Renal pelvis (tissue), 12 donors: ENCODE results near the gene ALDOA. TPM values are rescaled to one million over a fixed set of nuclear protein-coding genes. Genes with fewer than 3 reads are reported as not detected.
A peak's percentile ranks its signal among the peaks of the same experiment; 100 is the strongest.
"Not testable (repeated sequence)": the region's sequence is repeated elsewhere in the genome, so short reads cannot be mapped to it uniquely, and the experiment has no call there.

Source experiments
- DNase-seq: peaks from one replicate; pipeline ENCODE4 v3.0.0-alpha.2; 2013
- long read RNA-seq, 16 experiments: transcript quantifications; one replicate each; lab custom pipeline, GENCODE V29; 2026
- polyA plus RNA-seq, 3 donors: library from polyadenylated mRNA; unstranded; fragments of 120-200 nt; gene quantifications; one replicate each; pipeline ENCODE4 v1.2.1, GENCODE V29; 2013; ENCODE audit not compliant: insufficient read length in 3 of 3

ALDOA gene
- 100 to 1,000 TPM; 525 to 600 (median 593) TPM for polyA plus RNA-seq
- long read RNA-seq, donor 1, transcript ALDOA-217 (2 exons, 554 nt), result minor isoform, 5 of 230 reads
- long read RNA-seq, donor 1, transcript ALDOA-209 (9 exons, 1,579 nt), result major isoform, 172 of 230 reads
- long read RNA-seq, donor 1, transcript ALDOA-206 (9 exons, 1,550 nt), result minor isoform, 14 of 230 reads
- long read RNA-seq, donor 1, partial matches to known transcripts, result 32 of 230 reads
- long read RNA-seq, donor 1, other reads (novel, unspliced or antisense), result 0 of 230 reads
- long read RNA-seq, donor 2, transcript ALDOA-217 (2 exons, 554 nt), result minor isoform, 7 of 298 reads
- long read RNA-seq, donor 2, transcript ALDOA-209 (9 exons, 1,579 nt), result major isoform, 241 of 298 reads
- long read RNA-seq, donor 2, transcript ALDOA-206 (9 exons, 1,550 nt), result minor isoform, 21 of 298 reads
- long read RNA-seq, donor 2, transcript ALDOA-219 (8 exons, 1,499 nt), result minor isoform, 5 of 298 reads
- long read RNA-seq, donor 2, partial matches to known transcripts, result 16 of 298 reads
- long read RNA-seq, donor 2, other reads (novel, unspliced or antisense), result 0 of 298 reads
- long read RNA-seq, donor 3, transcript ALDOA-206 (9 exons, 1,550 nt), result minor isoform, 12 of 242 reads
- long read RNA-seq, donor 3, transcript ALDOA-209 (9 exons, 1,579 nt), result major isoform, 208 of 242 reads
- long read RNA-seq, donor 3, partial matches to known transcripts, result 13 of 242 reads
- long read RNA-seq, donor 3, other reads (novel, unspliced or antisense), result 0 of 242 reads
- long read RNA-seq, donor 4, transcript ALDOA-209 (9 exons, 1,579 nt), result major isoform, 288 of 345 reads
- long read RNA-seq, donor 4, transcript ALDOA-206 (9 exons, 1,550 nt), result minor isoform, 14 of 345 reads
- long read RNA-seq, donor 4, transcript ALDOA-217 (2 exons, 554 nt), result minor isoform, 5 of 345 reads
- long read RNA-seq, donor 4, transcript ALDOA-219 (8 exons, 1,499 nt), result minor isoform, 6 of 345 reads
- long read RNA-seq, donor 4, partial matches to known transcripts, result 22 of 345 reads
- long read RNA-seq, donor 4, other reads (novel, unspliced or antisense), result 5 of 345 reads
- long read RNA-seq, donor 5, transcript ALDOA-206 (9 exons, 1,550 nt), result minor isoform, 15 of 161 reads
- long read RNA-seq, donor 5, transcript ALDOA-219 (8 exons, 1,499 nt), result minor isoform, 5 of 161 reads
- long read RNA-seq, donor 5, transcript ALDOA-209 (9 exons, 1,579 nt), result major isoform, 123 of 161 reads
- long read RNA-seq, donor 5, partial matches to known transcripts, result 17 of 161 reads
- long read RNA-seq, donor 5, other reads (novel, unspliced or antisense), result 0 of 161 reads
- long read RNA-seq, donor 6, transcript ALDOA-219 (8 exons, 1,499 nt), result minor isoform, 6 of 201 reads
- long read RNA-seq, donor 6, transcript ALDOA-202 (9 exons, 1,603 nt), result minor isoform, 5 of 201 reads
- long read RNA-seq, donor 6, transcript ALDOA-209 (9 exons, 1,579 nt), result major isoform, 153 of 201 reads
- long read RNA-seq, donor 6, transcript ALDOA-206 (9 exons, 1,550 nt), result minor isoform, 9 of 201 reads
- long read RNA-seq, donor 6, partial matches to known transcripts, result 24 of 201 reads
- long read RNA-seq, donor 6, other reads (novel, unspliced or antisense), result 0 of 201 reads
- long read RNA-seq, donor 7, transcript ALDOA-219 (8 exons, 1,499 nt), result minor isoform, 9 of 377 reads
- long read RNA-seq, donor 7, transcript ALDOA-209 (9 exons, 1,579 nt), result major isoform, 303 of 377 reads
- long read RNA-seq, donor 7, transcript ALDOA-206 (9 exons, 1,550 nt), result minor isoform, 21 of 377 reads
- long read RNA-seq, donor 7, transcript ALDOA-214 (4 exons, 801 nt), result minor isoform, 5 of 377 reads
- long read RNA-seq, donor 7, partial matches to known transcripts, result 30 of 377 reads
- long read RNA-seq, donor 7, other reads (novel, unspliced or antisense), result 0 of 377 reads
- long read RNA-seq, donor 8, transcript ALDOA-209 (9 exons, 1,579 nt), result major isoform, 53 of 78 reads
- long read RNA-seq, donor 8, transcript ALDOA-206 (9 exons, 1,550 nt), result minor isoform, 7 of 78 reads
- long read RNA-seq, donor 8, transcript ALDOA-219 (8 exons, 1,499 nt), result minor isoform, 5 of 78 reads
- long read RNA-seq, donor 8, partial matches to known transcripts, result 10 of 78 reads
- long read RNA-seq, donor 8, other reads (novel, unspliced or antisense), result 0 of 78 reads
- long read RNA-seq, donor 9, transcript ALDOA-209 (9 exons, 1,579 nt), result major isoform, 259 of 313 reads
- long read RNA-seq, donor 9, transcript ALDOA-206 (9 exons, 1,550 nt), result minor isoform, 14 of 313 reads
- long read RNA-seq, donor 9, transcript ALDOA-219 (8 exons, 1,499 nt), result minor isoform, 7 of 313 reads
- long read RNA-seq, donor 9, partial matches to known transcripts, result 24 of 313 reads
- long read RNA-seq, donor 9, other reads (novel, unspliced or antisense), result 0 of 313 reads
- long read RNA-seq, donor 10, transcript ALDOA-219 (8 exons, 1,499 nt), result minor isoform, 7 of 243 reads
- long read RNA-seq, donor 10, transcript ALDOA-206 (9 exons, 1,550 nt), result minor isoform, 9 of 243 reads
- long read RNA-seq, donor 10, transcript ALDOA-209 (9 exons, 1,579 nt), result major isoform, 161 of 243 reads
- long read RNA-seq, donor 10, partial matches to known transcripts, result 56 of 243 reads
- long read RNA-seq, donor 10, other reads (novel, unspliced or antisense), result 0 of 243 reads
- long read RNA-seq, donor 11, transcript ALDOA-209 (9 exons, 1,579 nt), result major isoform, 187 of 225 reads
- long read RNA-seq, donor 11, transcript ALDOA-206 (9 exons, 1,550 nt), result minor isoform, 10 of 225 reads
- long read RNA-seq, donor 11, transcript ALDOA-202 (9 exons, 1,603 nt), result minor isoform, 5 of 225 reads
- long read RNA-seq, donor 11, transcript ALDOA-219 (8 exons, 1,499 nt), result minor isoform, 6 of 225 reads
- long read RNA-seq, donor 11, partial matches to known transcripts, result 14 of 225 reads
- long read RNA-seq, donor 11, other reads (novel, unspliced or antisense), result 0 of 225 reads
- long read RNA-seq, donor 12, transcript ALDOA-206 (9 exons, 1,550 nt), result minor isoform, 23 of 326 reads
- long read RNA-seq, donor 12, transcript ALDOA-209 (9 exons, 1,579 nt), result major isoform, 261 of 326 reads
- long read RNA-seq, donor 12, partial matches to known transcripts, result 31 of 326 reads
- long read RNA-seq, donor 12, other reads (novel, unspliced or antisense), result 0 of 326 reads
- long read RNA-seq, donor 13, transcript ALDOA-209 (9 exons, 1,579 nt), result major isoform, 137 of 173 reads
- long read RNA-seq, donor 13, transcript ALDOA-206 (9 exons, 1,550 nt), result minor isoform, 11 of 173 reads
- long read RNA-seq, donor 13, transcript ALDOA-219 (8 exons, 1,499 nt), result minor isoform, 5 of 173 reads
- long read RNA-seq, donor 13, partial matches to known transcripts, result 14 of 173 reads
- long read RNA-seq, donor 13, other reads (novel, unspliced or antisense), result 0 of 173 reads
- long read RNA-seq, donor 14, result 0 reads
- long read RNA-seq, donor 15, result 0 reads
- long read RNA-seq, donor 16, transcript ALDOA-206 (9 exons, 1,550 nt), result minor isoform, 19 of 326 reads
- long read RNA-seq, donor 16, transcript ALDOA-209 (9 exons, 1,579 nt), result major isoform, 238 of 326 reads
- long read RNA-seq, donor 16, transcript ALDOA-219 (8 exons, 1,499 nt), result minor isoform, 10 of 326 reads
- long read RNA-seq, donor 16, partial matches to known transcripts, result 51 of 326 reads
- long read RNA-seq, donor 16, other reads (novel, unspliced or antisense), result 0 of 326 reads

DNA sequence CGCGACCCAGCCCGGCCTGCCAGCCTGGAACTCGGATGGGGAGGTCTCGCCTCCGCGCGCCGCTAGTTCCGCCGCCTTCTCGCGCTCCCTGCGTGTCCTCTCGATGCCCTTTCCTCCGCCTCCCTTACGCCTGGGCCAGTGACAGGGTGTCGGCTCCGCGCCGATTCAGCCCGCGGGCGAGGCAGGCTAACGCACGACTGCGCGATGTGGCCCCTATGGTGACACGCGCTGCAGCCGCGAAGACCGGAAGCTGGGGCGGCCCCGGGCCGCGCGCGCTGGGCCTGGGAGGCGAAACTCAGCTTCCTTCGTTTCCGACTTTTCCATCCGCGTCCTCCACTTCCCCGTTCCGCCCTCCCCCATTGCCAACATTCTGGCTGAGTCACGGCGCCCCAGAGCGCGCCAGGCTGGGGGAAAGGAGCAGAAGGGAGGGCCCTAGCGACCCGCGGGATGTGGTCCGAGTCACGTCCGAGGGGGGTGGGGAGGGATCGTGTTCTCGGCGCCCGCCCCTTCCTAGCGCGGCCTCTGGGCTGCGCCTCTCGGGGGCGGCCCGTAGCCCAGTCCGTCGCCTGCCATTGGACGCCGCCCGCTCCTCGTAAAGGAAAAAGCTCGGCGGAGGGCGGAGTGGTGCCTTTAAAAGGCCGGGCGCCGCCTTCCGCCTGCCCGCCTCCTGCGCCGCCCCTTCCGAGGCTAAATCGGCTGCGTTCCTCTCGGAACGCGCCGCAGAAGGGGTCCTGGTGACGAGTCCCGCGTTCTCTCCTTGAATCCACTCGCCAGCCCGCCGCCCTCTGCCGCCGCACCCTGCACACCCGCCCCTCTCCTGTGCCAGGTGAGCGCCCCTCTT is at the start of gene ALDOA:
ALDOA (plus strand) TSS at position 659 of the 841 bp plus-strand sequence. CDS start 1,138 bp downstream, outside the sequence.
- peak; percentile 97 for DNase-seq

DNA sequence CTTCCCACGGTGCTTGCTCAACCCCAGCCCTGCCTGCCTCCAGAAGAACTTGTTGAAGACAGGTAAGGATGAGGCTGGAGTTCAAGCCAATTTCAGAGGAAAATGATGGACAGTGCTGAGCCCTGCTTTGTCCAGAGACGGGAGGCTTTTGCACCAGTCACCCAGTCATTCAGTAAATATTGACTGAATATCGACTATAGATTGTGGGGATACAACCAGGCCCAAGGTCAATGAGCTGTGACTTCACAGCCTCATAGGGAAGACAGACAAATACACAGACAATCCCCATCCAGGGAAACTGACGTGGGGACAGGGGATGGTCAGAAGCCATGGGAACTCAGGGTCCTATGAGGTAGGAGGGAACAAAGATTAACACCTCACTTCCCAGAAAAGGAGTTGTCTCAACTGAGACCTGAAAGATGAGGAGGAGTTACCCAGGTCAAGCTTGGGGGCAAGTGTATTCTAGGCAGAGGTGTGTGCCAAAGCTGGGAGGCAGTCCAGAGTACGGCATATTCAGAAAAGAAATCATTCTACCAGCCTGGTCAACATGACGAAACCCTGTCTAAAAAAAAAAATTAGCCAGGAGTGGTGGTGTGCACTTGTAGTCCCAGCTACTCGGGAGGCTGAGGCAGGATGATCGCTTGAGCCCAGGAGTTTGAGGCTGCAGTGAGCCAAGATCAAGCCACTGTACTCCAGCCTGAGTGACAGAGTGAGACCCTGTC is 48.8 kb upstream of the ALDOA start:
- DNase-seq, result no peak

DNA sequence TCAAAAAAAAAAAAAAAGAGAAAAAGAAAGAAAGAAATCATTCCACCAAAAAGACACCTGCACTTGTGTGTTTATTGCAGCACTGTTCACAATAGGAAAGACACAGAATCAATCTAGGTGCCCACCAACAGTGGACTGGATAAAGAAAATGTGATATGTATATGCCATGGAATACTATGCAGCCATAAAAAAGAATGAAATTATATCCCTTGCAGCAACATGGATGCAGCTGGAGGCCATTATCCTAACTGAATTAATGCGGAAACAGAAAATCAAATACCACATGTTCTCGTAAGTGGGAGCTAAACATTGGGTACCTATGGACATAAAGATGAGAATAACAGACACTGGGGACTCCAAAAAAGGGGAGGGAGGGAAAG is 48.3 kb upstream of the ALDOA start:
- no peak for DNase-seq

DNA sequence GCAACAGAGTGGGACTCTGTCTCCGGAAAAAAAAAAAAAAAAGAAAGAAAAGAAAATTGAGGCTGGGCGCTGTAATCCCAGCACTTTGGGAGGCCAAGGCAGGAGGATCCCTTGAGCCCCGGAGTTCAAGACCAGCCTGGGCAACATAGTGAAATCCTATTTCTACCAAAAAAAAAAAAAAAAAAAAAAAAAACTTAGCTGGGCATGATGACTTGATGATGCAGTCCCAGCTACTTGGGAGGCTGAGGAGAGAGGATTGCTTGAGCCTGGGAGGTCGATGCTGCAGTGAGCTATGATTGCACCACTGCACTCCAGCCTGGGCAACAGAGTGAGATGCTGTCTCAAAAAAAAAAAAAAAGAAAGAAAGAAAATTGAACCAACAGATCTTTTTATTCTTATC is 47.6 kb upstream of the ALDOA start:
- not testable (repeated sequence) for DNase-seq

DNA sequence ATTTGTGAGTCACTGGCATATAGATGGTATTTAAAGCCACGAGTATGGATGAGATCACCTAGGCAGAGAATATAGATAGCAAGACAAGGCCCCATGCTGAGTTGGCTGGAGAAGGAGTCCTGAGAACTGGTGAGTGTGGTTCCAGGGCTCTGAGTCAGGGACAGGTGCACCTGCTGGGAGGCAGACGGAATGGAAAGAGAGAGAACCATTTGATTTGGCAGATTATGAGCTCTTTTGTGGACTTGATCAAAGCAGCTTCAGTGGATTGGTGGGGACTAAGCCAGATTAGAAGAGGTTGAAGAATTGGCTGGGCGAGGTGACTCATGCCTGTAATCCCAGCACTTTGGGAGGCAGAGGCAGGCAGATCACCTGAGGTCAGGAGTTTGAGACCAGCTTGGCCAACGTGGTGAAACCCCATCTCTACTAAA is 46.8 kb upstream of the ALDOA start:
- DNase-seq, result no peak

DNA sequence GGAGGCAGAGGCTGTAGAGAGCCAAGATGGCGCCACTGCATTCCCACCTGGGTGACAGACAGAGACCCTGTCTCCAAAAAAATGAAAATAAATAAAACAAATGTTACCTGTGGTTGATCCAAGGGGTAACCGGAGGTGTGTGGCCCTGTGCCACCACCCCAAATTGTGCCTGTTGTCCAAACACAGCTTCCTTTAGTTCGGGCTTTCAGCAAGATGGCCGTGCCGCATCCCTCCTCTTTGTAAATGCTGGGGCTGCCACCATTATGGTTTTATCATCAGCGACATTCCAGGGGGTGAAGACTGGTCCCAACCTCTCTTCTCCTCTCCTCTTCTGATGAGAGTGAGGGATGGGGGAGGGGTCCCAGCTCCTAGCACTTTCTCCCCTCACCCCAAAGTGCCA is 42.7 kb upstream of the ALDOA start, which contains the start of gene C16orf92:
C16orf92 (plus strand) TSS at position 312 of the 400 bp plus-strand sequence. CDS start 143 bp downstream, outside the sequence.
- DNase-seq, result no peak

DNA sequence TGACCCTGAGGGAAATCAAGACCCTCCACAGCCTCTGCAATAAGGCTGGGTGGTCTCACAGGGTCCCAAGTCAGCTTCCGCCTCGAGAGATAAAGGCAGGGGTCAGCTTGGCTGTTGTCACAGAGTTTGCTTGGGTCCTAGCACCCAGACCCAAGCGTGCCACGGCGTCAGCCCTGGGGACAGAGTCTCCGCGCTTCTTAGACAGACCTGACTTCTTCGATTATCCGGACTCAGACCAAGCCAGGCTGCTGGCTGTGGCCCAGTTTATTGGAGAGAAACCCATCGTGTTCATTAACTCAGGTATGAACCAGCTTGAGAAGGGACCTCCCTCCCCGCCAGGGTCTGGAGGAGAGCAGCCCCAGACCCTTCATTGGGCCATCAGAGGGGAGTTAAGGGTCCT is 42.0 kb upstream of the ALDOA start:
- DNase-seq, result no peak

DNA sequence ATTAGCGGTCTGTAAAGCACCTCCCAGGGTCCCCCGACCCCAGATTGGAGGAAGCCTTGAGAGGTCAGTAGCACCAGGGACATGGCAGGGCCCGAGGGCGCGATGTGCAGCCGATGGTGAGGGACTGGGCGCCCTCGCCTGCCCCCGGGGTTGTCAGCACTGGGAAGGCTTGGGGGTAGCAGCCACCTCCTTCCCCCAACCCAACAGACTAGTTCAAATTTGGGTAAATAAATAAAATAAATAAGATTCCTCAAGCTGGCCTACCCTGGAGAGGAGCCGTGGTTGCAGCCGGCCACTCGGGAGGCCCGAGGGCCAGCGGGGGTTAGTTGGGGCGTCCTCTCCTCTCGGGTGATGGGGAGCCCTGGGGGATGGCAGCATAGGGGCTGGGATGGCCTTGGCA is 41.1 kb upstream of the ALDOA start:
- DNase-seq, result no peak

DNA sequence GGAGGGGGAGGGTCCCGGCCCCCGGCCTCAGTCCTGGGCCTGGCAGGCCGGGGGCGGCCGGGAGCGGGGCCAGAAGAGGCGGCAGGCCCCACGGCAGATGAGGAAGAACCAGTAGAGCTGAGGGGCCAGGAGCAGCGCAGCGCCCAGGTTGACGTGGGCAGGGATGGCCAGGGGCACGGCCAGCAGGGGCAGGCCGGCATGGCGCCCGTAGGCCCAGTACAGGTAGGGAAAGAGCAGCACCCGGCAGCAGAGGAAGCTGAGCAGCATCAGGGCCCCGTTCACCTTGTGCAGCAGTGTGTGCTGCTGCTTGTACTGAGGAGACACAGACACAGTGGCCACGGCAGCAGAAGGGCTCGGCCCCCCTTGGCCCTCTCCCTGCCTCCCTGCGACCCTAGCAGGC is 40.4 kb upstream of the ALDOA start:
- DNase-seq, result no peak

DNA sequence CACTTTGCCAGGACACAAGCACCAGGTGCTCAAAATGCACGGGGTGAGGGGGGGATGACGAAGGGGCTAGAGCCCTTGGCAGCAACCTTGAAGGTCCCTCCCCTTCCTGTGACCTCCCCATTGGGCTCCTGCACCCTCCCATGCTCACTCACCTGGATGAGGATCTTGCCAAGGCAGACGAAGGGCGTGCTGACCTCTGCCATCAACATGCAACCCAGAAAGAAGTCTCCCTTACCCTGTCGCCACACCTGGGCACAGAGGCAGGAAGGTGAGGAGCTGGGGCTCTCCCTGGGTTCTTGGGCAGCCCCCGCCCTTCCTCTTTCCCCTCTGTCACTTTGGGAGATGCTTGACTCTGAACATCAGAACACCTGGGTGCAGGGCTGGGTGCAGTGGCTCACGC is 40.0 kb upstream of the ALDOA start:
- DNase-seq, result no peak

DNA sequence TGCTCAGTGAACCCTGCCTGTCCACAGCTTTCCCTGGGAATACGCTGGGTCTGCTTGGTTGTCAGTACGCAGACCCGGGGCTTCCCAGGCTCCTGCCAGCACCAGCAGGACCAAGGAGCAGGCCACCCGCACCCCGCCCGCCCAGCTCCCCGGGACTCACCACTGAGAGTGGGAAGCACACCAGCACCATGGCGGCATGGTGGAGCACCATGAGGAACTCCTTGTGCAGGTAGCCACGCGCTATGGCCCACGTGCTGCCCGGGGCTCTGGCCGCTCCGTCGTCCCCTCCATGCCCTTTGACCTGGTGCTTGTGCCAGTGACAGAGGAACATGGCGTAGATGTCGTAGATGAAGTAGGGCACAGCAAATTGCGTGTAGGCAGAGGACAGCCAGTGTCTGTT is 39.1 kb upstream of the ALDOA start:
- DNase-seq, result no peak

DNA sequence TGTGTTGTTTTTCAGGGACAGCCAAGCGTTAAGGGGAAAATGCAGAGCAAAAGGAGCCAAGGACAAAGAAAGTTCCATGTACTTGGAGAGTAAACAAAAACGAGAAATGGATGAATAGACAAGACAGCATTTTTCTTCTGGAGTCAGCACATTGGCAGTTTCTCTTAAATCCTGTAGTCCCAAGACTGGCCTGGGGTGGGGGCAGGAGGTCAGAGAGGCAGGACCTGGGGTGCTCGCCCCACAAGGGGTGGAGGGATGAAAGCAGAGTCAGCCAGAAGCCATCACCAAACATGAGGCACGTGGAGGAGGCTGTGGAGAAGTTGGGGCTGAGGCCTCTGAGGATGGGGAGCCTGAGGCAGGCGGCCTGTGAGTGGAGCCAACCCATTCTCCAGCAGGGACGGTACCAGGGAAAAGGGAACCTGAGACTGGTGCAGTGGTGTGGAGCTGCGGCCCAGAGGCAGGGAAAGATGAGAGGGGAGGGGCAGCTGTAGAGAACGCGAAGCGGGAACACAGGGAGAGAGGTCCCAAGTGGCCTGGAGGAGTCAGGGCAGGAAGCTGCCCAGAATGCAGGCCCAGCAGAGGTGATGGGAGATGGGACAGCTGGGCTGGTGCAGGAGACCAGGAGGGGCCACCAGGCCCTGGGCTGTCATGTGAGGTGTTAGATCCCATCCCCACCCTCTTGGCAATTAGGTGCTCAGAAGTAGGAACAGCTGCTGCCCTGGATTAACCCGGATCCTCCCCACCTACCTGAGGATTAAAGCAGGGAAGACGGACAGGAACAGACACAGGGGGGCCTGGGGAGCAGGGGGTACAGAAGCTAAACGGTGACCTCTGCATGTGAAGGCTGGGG is 37.7 kb upstream of the ALDOA start:
- DNase-seq, result no peak

DNA sequence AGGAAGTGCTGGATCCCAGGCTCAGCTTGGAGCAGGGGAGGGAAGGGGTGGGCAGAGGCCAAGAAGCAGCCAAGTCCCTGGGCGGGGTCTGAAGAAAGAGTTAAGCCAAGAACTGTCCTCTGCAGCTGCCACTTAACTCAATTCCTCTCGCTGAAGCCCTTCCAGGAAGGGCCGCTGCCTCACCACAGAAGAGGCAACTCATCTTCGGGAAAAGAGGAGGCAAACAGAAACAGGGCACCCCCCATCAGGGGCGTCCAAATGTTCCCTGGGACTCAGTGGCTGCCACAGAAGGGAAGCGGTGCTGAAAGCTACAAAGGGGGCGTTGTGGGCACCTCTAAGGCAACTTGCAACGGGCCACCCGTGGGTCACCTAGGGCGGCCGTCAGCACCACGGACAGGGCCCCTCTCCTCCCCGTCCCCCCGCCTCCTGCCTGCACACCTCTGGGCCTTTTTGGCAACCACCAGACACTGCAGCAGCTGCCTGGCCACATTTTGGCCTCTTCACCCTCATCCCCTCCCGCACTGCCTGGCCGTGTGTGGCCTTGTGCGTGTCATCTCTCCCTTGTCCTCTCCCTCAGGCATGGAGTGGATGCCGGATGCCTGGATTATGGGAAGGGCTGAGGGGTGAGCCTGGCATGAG is 37.0 kb upstream of the ALDOA start:
- DNase-seq, result peak; percentile 41
